ENCODE results near the gene NUTF2.

GRCh38 chr16:67814567-67814966, 32.2 kb upstream of the NUTF2 start:
- TF ChIP-seq USF2 (CRISPR knock-in tag; IDR thresholded peaks at IDR 0.05), result no peak
- no peak for TF ChIP-seq CTCF (IDR thresholded peaks at IDR 0.05)
- no peak for TF ChIP-seq FOXJ3 (CRISPR knock-in tag; IDR thresholded peaks at IDR 0.05; ENCODE audit: borderline replicate concordance)
- TF ChIP-seq JUN (CRISPR knock-in tag; IDR thresholded peaks at IDR 0.05), result no peak
- no peak for TF ChIP-seq ZNF263 (CRISPR knock-in tag; IDR thresholded peaks at IDR 0.05; ENCODE audit: low read depth)
- TF ChIP-seq FOXP1 (CRISPR knock-in tag; IDR thresholded peaks at IDR 0.05; ENCODE audit: borderline replicate concordance), result no peak
- no peak for TF ChIP-seq ETV6 (CRISPR knock-in tag; IDR thresholded peaks at IDR 0.05)
- no peak for TF ChIP-seq ARID4B (CRISPR knock-in tag; IDR thresholded peaks at IDR 0.05; ENCODE audit: borderline replicate concordance)
- no peak for TF ChIP-seq ZNF121 (CRISPR knock-in tag; IDR thresholded peaks at IDR 0.05)
- TF ChIP-seq PRDM15 (CRISPR knock-in tag; IDR thresholded peaks at IDR 0.05), result no peak

All from WTC11 (cell line).